Measurements from ENCODE around the gene UBE2Q1.

DNA sequence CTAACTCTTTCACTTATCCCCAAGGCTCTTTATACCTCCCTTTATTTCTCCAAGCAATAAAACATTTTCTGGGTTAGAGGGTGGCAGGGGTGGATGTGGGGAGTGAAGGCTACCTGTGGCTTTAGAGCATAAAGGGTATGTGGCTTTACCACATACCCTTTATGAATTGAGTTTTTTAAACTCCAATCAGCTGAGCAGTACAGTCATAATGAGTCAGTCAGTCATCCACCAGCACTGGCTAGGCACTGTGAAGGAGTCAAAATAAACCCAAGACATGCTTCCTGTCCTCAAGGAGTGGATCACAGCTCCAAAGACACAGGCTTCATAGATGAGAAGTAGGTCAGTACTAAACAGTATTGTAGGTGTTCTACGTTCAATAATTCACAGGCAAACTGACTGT, 59.0 kb downstream of the UBE2Q1 start:
- TF ChIP-seq, protein P1, sequence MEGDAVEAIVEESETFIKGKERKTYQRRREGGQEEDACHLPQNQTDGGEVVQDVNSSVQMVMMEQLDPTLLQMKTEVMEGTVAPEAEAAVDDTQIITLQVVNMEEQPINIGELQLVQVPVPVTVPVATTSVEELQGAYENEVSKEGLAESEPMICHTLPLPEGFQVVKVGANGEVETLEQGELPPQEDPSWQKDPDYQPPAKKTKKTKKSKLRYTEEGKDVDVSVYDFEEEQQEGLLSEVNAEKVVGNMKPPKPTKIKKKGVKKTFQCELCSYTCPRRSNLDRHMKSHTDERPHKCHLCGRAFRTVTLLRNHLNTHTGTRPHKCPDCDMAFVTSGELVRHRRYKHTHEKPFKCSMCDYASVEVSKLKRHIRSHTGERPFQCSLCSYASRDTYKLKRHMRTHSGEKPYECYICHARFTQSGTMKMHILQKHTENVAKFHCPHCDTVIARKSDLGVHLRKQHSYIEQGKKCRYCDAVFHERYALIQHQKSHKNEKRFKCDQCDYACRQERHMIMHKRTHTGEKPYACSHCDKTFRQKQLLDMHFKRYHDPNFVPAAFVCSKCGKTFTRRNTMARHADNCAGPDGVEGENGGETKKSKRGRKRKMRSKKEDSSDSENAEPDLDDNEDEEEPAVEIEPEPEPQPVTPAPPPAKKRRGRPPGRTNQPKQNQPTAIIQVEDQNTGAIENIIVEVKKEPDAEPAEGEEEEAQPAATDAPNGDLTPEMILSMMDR (conservative IDR thresholded peaks at IDR 0.05) = no peak
- no peak for TF ChIP-seq EZH2 (IDR thresholded peaks at IDR 0.05; ENCODE audit: low read depth)

Measured in PC-9 (cell line).